Activated T-cell treated with anti-CD3 and anti-CD28 coated beads, Interleukin-2, amount 50 U/mL, for 1 hour (primary cell): ENCODE results near the gene IFI27L2.

Source experiments
- DNase-seq: peaks from one replicate; pipeline ENCODE4 v3.0.0-alpha.2; 2020

IFI27L2 gene

GRCh38 chr14:94145902-94146527, 16.6 kb upstream of the IFI27L2 start:
- DNase-seq = no peak

- no peak for DNase-seq
These were observed 15.4 kb upstream of the IFI27L2 start for GRCh38 chr14:94144765-94145164.

GRCh38 chr14:94143711-94144110, 14.3 kb upstream of the IFI27L2 start:
- DNase-seq = no peak

- DNase-seq = no peak
These were observed 13.8 kb upstream of the IFI27L2 start for GRCh38 chr14:94143239-94143638.

GRCh38 chr14:94142836-94143235, 13.4 kb upstream of the IFI27L2 start:
- no peak for DNase-seq

GRCh38 chr14:94142247-94142646, 12.8 kb upstream of the IFI27L2 start:
- DNase-seq = no peak

GRCh38 chr14:94139421-94139820, 10.0 kb upstream of the IFI27L2 start:
- no peak for DNase-seq

GRCh38 chr14:94139006-94139405, 9.6 kb upstream of the IFI27L2 start:
- DNase-seq = no peak

- no peak for DNase-seq
These were observed 8.8 kb upstream of the IFI27L2 start for GRCh38 chr14:94138251-94138650.

- DNase-seq = peak; percentile 90
These were observed 7.3 kb upstream of the IFI27L2 start for GRCh38 chr14:94136575-94137331.

GRCh38 chr14:94135476-94135875, 6.1 kb upstream of the IFI27L2 start:
- DNase-seq = no peak

GRCh38 chr14:94132285-94132887, 3.0 kb upstream of the IFI27L2 start:
- no peak for DNase-seq

- DNase-seq = no peak
These were observed 482 bp upstream of the IFI27L2 start for GRCh38 chr14:94129758-94130414.

- DNase-seq = no peak
These were observed 1.1 kb downstream of the IFI27L2 start for GRCh38 chr14:94128216-94128839.

GRCh38 chr14:94127330-94127729, 2.1 kb downstream of the IFI27L2 start:
- DNase-seq = no peak

- no peak for DNase-seq
These were observed 2.6 kb downstream of the IFI27L2 start for GRCh38 chr14:94126800-94127199.

GRCh38 chr14:94126419-94126677, 3.1 kb downstream of the IFI27L2 start:
- no peak for DNase-seq

- DNase-seq = no peak
These were observed 3.6 kb downstream of the IFI27L2 start for GRCh38 chr14:94125659-94126418.

- DNase-seq = no peak
These were observed 4.6 kb downstream of the IFI27L2 start for GRCh38 chr14:94124582-94125377.

GRCh38 chr14:94123868-94124267, 5.5 kb downstream of the IFI27L2 start:
- DNase-seq = no peak

GRCh38 chr14:94123296-94123695, 6.1 kb downstream of the IFI27L2 start:
- no peak for DNase-seq

GRCh38 chr14:94122438-94122837, 7.0 kb downstream of the IFI27L2 start:
- no peak for DNase-seq
